GM19351 (cell line): Measurements from ENCODE around the gene SEC11A.
A peak's percentile ranks its signal among the peaks of the same experiment; 100 is the strongest.
"Not testable (repeated sequence)": the region's sequence is repeated elsewhere in the genome, so short reads cannot be mapped to it uniquely, and the experiment has no call there.

ENCODE experiments used
- ATAC-seq: cut with Tn5 transposase; IDR thresholded peaks from one replicate; pipeline ENCODE4 v1.9.1; 2021; ENCODE audit warnings: mild to moderate bottlenecking, moderate library complexity; ENCODE audit not compliant: unreplicated experiment

SEC11A gene

DNA sequence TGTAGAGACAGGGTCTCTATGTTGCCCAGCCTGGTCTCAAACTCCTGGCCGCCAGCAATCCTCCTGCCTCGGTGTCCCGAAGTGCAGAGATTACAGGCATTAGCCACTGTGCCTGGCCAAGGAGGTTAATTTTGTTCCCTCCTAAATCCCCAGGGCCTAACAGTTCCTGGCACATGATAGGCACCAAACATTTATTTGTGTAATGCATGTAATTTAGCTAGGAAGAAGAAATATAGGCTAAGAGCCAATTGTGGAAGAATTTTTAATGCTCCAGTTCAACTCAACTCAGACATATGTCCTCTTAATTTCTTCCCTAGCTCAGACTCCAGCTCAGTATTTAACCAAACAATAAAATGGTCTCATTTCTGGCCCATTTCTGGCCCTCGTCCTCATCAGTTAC, 24.8 kb upstream of the SEC11A start:
- no peak for ATAC-seq

DNA sequence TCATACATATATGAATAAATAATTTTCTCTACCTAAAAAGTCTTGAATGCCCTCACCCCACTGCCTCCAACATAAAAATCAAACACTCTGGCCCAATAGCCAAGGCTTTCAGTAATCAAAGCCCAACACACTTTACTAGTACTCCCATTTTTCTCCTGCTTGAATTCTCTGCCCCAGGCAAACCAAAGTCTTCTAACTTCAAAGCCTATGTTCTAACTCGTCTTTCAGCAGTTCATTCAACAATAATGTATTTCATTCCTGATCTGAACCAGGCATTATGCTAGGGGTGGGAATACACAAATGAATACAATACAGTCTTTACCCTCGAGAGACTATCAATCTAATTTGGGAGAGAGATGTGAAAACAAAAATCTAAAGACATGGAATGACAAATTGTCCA, 21.1 kb upstream of the SEC11A start:
- ATAC-seq, result no peak

DNA sequence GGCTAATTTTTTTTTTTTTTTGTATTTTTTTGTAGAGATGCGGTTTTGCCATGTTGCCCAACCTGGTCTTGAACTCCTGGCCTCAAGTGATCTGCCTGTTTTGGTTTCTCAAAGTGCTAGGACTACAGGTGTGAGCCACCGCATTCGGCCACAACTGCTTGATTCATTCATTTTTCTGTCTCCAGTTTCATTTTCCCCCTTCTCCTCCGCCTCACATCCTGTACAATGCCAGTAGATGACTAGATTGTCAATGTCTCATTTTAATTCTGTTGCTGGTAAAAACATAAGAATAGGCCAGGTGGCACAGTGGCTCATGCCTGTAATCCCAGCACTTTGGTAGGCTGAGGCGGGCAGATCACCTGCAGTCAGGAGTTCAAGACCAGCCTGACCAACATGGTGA, 20.4 kb upstream of the SEC11A start:
- ATAC-seq, result peak; percentile 67

DNA sequence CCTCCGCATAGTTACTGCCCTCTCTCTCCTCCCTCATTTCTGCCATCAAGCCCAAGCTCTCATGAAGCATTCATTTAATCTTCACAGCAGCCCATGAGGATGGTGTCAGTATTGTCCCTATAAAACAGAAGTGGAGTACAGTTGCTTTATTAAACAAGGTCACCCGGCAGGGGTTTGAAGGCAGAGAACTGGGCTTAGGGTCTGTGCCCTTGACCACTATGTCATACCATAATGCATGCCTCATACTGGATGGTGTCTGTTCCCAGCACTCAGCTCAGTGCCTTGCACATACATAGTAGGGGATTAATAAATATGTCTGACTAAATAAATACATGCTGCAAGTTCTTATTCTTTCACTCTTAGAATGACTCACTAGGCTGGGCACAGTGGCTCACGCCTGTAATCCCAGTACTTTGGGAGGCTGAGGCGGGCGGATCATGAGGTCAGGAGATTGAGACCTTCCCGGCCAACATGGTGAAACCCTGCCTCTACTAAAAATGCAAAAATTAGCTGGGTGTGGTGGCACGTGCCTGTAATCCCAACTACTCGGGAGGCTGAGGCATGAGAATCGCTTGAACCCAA, 19.6 kb upstream of the SEC11A start:
- peak; percentile 44 for ATAC-seq

DNA sequence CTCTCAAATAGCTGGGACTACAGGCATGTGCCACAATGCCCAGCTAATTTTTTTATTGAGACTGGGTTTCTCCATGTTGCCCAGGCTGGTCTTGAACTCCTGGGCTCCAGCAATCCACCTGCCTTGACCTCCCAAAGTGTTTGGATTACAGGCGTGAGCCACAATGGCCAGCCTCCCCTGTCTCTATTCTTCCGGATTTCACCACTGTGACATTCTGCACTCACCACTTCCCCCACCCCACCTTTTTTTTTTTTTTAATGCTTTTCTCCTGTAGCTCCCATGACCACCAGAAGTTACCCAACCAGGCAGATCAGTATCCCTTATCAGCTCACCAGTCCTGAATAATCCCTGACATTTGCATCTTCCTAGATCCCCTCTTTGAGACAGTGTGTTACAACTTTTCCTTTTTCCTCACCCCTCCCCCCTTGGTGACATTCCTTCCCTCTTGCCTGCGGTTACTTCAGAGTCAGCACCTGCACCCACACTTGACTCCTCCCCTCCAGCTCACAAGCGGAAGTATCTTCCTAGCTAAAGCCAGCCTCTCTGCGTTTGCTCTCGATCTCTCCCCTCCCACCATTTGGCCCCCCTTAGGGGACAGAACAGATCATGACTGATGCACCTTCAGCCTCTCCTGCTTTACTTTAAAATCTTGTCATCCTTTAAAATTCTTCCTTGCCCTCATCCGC, 19.0 kb upstream of the SEC11A start:
- peak; percentile 65 for ATAC-seq

DNA sequence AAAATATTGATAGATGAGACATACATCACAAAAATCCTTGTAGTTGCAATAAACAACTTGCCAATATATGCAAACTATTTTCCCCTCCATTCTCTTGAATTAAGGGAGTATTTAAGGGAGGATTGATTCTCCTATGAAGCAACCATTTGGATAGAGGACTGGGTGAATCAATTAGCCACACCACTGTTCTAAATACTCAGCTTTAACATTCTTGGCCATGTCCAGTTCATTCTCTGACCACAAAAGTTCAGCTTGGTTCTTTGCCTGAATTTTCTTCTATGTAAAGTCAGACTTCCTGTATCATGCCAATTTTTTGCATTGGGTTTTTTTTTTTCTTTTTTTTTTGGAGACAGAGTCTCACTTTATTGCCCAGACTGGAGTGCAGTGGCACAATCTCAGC, 15.8 kb upstream of the SEC11A start:
- ATAC-seq, result no peak

DNA sequence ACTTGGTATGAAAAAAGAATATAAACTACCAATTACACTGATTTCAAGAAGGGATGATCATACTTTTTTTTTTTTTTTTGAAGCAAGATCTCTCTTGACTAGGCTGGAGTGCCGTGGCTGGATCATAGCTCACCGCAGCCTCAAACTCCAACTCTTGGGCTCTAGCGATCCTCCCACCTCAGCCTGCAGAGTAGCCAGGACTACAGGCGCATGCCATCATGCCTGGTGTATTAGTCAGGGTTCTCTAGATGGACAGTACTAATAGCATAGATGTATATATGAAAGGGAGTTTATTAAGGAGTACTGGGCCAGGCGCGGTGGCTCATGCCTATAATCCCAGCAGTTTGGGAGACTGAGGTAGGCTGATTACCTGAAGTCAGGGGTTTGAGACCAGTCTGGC, 11.5 kb upstream of the SEC11A start:
- ATAC-seq, result no peak

DNA sequence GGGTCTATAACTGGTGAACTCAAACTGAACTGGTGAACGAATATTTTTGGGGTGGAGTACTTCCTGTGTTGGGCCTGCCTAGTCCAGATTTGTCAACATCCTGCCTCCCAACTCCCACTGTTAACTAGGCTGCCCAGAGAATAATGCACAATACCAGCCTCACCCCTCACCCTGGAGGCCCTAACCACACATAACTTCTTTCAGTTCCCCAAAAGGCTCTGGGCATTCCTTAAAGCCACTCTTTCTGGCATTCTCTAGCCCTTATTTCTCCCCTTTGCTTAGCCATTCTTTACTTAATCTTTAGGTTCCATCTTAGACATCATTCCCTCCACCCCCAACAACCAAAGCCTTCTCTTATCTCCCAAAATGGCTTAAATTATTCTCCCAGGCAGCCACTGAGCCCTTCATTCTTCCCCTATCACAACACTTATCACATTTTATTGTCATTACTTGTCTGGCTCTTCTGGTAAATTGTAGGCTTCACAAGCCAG, 9.1 kb upstream of the SEC11A start:
- peak; percentile 50 for ATAC-seq

DNA sequence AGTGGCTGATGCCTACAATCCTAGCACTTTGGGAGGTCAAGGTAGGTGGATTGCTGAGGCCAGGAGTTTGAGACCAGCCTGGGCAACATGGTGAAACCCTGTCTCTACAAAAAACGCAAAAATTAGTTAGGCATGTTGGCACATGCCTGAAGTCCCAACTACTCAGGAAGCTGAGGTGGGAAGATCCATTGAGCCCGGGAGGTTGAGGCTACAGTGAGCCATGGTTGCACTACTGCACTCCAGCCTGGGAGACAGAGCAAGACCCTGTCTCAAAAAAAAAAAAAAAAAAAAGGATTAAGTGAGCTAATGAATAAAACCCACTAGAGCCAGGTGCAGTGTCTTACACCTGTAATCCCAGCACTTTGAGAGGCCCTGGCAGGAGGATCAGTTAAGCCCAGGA, 6.7 kb upstream of the SEC11A start:
- ATAC-seq, result no peak

DNA sequence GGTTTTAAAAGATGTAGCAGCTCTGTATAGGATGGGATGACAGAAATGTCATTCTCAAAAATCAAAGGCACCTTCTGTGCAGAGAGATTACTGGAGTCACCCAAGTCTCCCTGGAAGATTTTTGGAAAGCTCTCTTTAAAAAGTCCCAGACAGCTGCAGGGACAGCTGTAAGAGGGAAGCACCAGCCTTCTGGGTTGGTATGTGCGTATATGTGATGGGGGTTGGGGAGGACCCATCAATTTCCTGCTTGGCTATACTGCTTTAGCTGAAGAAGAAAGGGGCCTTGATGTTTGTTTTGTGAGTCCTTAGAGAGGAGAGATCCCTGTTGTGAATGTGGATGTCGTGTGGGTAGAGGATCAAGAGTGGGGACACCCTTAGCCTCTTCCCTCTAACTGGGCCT, 5.4 kb upstream of the SEC11A start:
- ATAC-seq, result no peak

DNA sequence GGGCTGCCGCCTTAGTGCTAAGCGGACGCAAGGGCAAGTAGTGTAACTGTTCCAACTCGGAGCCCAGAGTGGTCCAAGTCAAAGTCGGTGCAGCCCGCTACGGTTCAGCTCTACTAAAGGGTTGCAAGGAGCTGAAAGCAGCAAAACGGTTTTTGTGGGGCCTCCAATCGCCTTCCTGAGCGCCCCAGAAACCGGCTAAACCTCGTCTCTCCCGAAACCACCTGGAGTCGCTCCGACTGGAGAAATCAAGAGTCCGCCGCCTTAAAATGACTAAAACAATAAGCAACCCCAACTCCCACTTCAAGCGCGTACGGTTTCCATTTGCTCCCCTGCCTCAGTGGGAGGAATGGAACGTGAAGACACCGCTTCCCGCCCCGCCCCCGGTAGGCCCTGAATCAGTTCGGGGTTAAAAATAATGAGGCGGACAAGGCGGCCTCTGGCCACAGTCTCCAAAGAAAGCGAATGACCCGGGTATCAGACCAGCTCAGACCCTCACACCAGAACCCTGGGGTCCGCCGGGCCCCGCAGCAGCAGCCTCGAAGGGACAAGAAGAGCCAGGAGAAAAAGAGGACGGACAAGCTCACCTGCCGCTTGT, 401 bp downstream of the SEC11A start:
- peak; percentile 8 for ATAC-seq

DNA sequence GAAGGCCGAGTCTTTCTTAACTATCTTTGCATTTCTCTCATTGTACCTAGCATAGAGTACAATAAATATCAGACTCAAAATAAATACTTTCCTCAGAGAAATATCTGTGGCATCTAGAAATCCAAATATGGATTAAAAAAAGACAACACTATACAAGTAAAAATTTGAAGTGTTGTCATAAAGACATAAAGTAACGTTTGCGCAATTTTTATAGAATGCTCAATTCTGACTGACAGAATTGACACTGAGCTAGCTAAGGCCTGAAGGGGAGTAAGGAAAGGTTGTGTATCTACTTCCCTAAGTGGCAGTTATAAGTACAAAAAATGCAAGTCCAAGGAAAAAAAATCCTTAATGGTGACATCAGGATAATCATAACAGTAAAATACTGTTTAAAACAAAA, 1.1 kb downstream of the SEC11A start:
- ATAC-seq, result no peak

DNA sequence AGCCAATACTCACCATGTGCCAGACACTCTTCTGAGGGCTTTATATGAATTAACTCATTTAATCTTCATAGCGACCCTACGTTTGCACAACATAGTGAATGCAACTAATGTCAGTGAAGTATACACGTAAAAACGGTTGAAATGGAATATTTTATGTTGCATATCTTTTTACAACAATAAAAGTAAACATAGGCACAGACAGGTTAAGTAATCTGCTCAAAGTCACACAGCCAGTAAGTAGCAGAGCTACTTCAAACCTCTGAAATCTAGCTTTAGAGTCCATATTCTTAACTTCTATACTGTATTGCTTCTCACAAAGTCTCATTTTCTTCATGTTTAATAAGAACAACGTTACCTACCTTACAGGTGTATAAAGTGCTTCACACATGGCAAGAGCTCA, 1.6 kb downstream of the SEC11A start:
- ATAC-seq, result no peak

DNA sequence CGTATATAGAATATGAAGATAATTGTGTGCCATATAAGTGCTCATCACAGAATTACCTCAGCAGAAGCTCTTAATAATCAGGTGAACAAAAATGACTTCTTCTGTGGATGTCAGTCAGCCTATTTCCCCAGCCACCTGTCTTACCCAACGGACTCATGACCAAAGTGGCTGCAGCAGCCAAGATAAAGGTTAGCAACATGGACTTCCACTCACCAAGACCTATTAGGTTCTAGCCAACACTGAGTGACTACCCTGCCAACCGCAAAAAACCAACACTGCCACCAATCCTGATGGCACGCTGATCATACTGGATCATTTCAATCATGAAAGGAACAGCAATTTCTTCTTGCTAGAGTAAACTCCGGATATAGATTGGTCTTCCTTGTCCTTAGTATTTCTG, 12.1 kb downstream of the SEC11A start:
- no peak for ATAC-seq

DNA sequence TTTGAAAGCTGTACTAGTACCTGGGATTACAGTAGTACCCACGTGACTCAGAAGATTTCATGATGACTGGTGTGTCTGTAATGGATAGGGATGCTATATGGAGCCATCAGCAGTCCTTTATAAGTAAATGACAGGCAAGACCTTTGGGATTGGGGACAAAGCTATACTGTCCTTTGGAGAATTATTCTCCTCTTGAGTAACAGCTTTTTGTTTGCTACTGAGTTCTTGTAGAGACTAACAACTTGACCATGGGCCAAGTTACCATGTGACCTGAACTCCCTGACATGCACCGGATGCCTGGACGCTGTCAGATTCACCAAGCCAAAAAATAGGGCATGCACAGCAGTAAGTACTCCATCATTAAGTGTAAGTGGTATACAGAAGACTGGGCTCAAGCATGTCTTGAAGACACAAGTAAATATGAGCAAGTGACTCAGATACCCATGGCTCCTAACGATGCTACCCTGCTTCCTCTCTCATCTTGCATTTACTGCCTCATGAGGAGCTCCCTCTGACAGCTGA, 12.9 kb downstream of the SEC11A start:
- no peak for ATAC-seq

DNA sequence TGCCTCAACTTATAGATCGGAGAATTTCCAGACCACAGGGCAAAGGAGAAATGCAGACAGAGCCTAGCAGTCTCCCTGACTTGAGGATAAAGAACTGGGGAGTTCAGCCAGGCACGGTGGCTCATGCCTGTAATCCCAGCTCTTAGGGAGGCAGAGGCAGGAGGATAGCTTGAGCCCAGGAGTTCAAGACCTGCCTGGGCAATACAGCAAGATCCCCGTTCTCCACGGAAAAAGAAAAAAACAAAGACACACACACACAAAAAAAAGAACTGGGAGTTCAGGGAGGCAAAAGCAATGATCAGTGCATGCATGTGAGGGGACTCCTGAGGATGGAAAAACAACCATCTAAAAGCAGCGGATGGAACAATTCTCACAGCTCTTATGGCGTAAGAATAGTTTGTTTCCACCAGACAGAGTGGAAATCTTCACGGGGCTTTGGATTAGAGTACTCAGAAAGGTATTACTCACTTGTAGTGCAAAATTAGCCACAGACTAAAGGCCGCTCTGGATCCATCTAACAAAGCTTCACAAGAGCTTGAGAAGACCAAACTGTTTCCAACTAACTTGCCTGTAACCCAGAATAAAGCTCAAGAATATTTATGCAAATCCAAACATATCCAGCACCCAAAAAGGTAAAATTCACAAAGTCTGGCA, 16.3 kb downstream of the SEC11A start:
- ATAC-seq, result no peak

DNA sequence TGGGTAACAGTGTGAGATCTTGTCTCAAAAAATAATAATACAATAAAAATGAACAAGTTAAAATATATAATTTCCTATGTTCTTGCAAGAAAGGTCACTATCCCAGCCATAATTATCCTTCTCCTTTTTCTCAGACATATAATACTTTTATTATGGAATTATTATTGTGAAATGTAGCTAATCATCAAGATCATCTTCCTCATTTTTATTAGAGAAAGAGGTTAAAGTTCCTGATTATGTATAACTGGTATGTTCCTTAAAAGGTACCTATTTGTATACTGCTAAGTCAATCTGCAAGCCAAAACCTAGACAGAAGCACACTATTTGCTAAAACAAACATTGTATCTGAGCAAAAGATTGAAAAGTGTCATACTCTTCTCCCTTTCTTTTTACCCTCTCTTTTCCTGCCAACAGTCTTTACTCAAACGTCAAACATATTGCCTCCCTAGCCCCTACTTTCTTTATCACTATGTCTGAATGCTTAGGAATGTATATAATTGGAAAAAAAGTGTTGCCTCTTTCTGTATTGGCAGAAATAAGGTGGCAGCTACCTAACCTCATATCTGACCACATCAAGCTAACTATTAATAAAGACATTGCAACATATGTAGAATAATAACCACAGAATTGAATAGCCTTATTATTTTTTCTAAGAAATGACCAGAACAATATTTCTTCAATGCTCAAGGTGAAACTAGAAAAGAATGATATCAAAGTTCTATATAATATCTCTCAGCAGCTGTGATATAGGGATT, 18.5 kb downstream of the SEC11A start:
- ATAC-seq, result no peak

DNA sequence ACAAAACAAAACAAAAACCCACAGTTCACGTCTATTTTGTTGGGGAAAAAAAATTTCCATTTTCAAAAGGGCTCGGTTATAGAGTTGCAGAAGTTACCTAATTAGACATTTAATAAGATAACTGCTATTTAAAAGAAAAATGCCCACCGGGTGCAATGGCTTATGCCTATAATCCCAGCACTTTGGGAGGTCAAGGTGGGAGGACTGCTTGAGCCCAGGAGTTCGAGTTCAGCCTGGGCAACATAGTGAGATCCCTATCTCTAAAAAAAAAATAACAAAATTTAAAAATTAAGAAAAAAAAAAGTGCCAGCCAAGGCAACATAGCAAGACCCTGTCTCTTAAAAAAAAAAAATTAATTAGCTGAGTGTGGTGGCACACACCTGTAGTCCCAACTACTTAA, 19.2 kb downstream of the SEC11A start:
- ATAC-seq, result no peak

DNA sequence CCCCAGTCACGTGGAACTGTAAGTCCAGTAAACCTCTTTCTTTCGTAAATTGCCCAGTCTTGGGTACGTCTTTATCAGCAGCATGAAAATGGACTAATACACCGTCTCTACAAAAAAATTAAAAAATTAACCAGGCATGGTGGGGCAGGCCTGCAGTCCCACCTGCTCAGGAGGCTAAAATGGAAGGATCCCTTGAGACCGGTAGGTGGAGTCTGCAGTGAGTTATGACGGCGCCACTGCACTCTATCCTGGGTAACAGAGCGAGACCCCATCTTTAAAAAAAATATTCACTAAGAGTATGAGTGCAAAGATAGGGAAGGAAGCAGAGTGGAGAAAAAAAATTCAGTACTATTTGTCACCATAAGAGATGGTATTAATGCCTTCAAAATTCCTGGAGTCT, 25.6 kb downstream of the SEC11A start:
- no peak for ATAC-seq

DNA sequence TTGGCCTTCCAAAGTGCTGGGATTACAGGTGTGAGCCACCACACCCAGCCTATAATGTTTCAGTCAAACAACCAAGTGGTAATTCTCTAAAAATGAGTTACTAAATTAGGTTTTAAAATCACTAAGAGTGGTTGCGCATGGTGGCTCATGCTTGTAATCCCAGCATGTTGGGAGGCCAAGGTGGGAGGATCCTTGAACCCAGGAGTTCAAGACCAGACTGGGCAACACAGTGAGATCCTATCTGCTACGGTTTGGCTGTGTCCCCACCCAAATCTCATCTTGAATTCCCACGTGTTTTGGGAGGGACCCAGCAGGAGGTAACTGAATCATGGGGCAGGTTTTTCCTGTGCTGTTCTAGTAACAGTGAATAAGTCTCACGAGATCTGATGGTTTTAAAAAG, 26.1 kb downstream of the SEC11A start:
- ATAC-seq, result no peak

DNA sequence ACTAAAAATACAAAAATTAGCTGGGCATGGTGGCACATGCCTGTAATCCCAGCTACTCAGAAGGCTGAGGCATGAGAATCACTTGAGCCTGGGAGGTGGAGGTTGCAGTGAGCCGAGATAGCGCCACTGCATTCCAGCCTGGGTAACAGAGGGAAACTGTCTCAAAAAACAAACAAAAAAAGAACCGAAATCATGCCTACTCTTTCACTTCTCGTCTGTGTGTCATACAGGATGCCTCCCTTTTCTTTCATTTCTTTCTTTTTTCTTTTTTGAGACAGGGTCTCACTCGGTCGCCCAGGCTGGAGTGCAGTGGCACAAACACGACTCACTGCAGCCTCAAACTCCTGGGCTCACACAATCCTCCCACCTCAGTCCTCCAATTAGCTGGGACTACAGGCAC, 29.5 kb downstream of the SEC11A start:
- not testable (repeated sequence) for ATAC-seq
